HepG2 (cell line): ENCODE measurements around the gene ZNF302. TPM values are rescaled to one million over a fixed set of nuclear protein-coding genes. Genes with fewer than 3 reads are reported as not detected.

Experiments used
- ATF7 ChIP-seq, 2 experiments: fragments of 450-650 bp in 1 of 2; sonication (generic) in 1 of 2; formaldehyde crosslinking in 1 of 2; IDR thresholded peaks; 2 replicates each; pipeline versions ENCODE4 v1.4.0 to v1.6.1; 2016 to 2020; ENCODE audit warnings: antibody characterized with exemption in 1 of 2, mild to moderate bottlenecking in 1 of 2, missing genetic modification reagents in 1 of 2
- polyA plus RNA-seq, 8 experiments: library from polyadenylated mRNA; depleted of rRNA in 3 of 8; stranded (reverse) in 7 of 8; unstranded in 1 of 8; fragments of >200 nt; fragmentation: Illumina TruSeq in 4 of 8; extraction: Trizol in 4 of 8; gene quantifications; 2 replicates each; pipeline versions ENCODE4 v1.2.1 to v1.2.3, GENCODE V29; 2011 to 2016; ENCODE audit warnings: low read depth in 4 of 8, missing spikeins in 1 of 8, mixed read lengths in 1 of 8; ENCODE audit not compliant: insufficient read depth in 1 of 8
- total RNA-seq, 5 experiments: library from RNA; depleted of rRNA; stranded (reverse); fragments of >200 nt; fragmentation: Illumina TruSeq; extraction: Trizol; gene quantifications; 2 replicates each; pipeline ENCODE4 v1.2.3, GENCODE V29; 2016; ENCODE audit warnings: low read depth in 1 of 5
- TF ChIP-seq, protein P1 (sequence below): sonication (generic); formaldehyde crosslinking; IDR thresholded peaks from one replicate; pipeline ENCODE4 v1.5.1; 2020; ENCODE audit warnings: mild to moderate bottlenecking, missing genetic modification reagents; ENCODE audit errors: not compliant biosample characterization
- TF ChIP-seq, protein P2 (sequence below): sonication (generic); formaldehyde crosslinking; IDR thresholded peaks from 2 replicates; pipeline ENCODE4 v1.9.0; 2022; ENCODE audit warnings: missing genetic modification reagents, mild to moderate bottlenecking, borderline replicate concordance
- TF ChIP-seq, protein P3 (sequence below): sonication (generic); formaldehyde crosslinking; IDR thresholded peaks from 2 replicates; pipeline ENCODE4 v1.5.1; 2020; ENCODE audit warnings: mild to moderate bottlenecking, missing genetic modification reagents, moderate library complexity

ZNF302 gene
- total and polyA plus RNA-seq, 2 of the 13 experiments (the other 11 are each of a cell fraction or from before 2014, with no cell fraction given): not detected

DNA sequence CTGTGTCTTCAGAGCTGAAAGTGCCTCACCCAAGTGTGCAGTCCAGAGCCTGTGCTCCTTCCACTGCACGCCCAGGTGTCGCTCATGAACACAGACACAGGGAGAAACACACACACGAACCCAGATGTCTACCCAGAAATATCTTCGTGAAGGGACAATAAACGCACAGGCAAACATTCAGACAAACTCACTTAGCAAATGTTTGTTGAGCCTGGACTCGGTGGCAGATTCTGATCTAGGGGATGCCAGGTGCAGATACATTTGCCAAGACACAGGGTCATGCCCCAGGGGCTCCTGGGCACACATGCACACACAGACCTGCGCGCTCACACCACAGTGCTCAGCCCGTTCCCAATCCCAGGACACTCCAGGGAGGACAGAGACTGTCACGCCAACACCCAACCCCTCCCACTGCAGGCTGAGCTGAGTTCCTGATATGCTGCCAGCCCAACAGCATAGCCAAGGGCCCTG is 32.5 kb upstream of the ZNF302 start (continued):
- TF ChIP-seq, protein P1, sequence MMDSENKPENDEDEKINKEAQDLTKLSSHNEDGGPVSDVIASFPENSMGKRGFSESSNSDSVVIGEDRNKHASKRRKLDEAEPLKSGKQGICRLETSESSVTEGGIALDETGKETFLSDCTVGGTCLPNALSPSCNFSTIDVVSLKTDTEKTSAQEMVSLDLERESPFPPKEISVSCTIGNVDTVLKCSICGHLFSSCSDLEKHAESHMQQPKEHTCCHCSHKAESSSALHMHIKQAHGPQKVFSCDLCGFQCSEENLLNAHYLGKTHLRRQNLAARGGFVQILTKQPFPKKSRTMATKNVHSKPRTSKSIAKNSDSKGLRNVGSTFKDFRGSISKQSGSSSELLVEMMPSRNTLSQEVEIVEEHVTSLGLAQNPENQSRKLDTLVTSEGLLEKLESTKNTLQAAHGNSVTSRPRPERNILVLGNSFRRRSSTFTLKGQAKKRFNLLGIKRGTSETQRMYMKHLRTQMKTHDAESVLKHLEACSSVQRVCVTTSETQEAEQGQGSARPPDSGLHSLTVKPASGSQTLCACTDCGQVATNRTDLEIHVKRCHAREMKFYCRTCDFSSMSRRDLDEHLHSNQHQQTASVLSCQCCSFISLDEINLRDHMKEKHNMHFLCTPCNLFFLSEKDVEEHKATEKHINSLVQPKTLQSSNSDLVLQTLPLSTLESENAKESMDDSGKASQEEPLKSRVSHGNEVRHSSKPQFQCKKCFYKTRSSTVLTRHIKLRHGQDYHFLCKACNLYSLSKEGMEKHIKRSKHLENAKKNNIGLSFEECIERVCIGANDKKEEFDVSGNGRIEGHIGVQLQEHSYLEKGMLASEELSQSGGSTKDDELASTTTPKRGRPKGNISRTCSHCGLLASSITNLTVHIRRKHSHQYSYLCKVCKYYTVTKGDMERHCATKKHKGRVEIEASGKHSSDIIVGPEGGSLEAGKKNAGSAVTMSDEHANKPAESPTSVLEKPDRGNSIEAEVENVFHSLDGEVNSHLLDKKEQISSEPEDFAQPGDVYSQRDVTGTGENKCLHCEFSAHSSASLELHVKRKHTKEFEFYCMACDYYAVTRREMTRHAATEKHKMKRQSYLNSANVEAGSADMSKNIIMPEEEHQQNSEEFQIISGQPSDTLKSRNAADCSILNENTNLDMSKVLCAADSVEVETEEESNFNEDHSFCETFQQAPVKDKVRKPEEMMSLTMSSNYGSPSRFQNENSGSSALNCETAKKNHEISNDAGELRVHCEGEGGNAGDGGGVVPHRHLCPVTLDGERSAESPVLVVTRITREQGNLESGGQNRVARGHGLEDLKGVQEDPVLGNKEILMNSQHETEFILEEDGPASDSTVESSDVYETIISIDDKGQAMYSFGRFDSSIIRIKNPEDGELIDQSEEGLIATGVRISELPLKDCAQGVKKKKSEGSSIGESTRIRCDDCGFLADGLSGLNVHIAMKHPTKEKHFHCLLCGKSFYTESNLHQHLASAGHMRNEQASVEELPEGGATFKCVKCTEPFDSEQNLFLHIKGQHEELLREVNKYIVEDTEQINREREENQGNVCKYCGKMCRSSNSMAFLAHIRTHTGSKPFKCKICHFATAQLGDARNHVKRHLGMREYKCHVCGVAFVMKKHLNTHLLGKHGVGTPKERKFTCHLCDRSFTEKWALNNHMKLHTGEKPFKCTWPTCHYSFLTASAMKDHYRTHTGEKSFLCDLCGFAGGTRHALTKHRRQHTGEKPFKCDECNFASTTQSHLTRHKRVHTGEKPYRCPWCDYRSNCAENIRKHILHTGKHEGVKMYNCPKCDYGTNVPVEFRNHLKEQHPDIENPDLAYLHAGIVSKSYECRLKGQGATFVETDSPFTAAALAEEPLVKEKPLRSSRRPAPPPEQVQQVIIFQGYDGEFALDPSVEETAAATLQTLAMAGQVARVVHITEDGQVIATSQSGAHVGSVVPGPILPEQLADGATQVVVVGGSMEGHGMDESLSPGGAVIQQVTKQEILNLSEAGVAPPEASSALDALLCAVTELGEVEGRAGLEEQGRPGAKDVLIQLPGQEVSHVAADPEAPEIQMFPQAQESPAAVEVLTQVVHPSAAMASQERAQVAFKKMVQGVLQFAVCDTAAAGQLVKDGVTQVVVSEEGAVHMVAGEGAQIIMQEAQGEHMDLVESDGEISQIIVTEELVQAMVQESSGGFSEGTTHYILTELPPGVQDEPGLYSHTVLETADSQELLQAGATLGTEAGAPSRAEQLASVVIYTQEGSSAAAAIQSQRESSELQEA (CRISPR knock-in tag): no peak
- TF ChIP-seq, protein P2, sequence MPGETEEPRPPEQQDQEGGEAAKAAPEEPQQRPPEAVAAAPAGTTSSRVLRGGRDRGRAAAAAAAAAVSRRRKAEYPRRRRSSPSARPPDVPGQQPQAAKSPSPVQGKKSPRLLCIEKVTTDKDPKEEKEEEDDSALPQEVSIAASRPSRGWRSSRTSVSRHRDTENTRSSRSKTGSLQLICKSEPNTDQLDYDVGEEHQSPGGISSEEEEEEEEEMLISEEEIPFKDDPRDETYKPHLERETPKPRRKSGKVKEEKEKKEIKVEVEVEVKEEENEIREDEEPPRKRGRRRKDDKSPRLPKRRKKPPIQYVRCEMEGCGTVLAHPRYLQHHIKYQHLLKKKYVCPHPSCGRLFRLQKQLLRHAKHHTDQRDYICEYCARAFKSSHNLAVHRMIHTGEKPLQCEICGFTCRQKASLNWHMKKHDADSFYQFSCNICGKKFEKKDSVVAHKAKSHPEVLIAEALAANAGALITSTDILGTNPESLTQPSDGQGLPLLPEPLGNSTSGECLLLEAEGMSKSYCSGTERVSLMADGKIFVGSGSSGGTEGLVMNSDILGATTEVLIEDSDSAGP (CRISPR knock-in tag): no peak
- TF ChIP-seq ATF7 (IDR thresholded peaks at IDR 0.05) (no peak), ATF7 (CRISPR knock-in tag; IDR thresholded peaks at IDR 0.05) (no peak)
- TF ChIP-seq, protein P3, sequence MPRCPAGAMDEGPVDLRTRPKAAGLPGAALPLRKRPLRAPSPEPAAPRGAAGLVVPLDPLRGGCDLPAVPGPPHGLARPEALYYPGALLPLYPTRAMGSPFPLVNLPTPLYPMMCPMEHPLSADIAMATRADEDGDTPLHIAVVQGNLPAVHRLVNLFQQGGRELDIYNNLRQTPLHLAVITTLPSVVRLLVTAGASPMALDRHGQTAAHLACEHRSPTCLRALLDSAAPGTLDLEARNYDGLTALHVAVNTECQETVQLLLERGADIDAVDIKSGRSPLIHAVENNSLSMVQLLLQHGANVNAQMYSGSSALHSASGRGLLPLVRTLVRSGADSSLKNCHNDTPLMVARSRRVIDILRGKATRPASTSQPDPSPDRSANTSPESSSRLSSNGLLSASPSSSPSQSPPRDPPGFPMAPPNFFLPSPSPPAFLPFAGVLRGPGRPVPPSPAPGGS (CRISPR knock-in tag): no peak
